ENCODE data around the gene ELOVL3. TPM values are rescaled to one million over a fixed set of nuclear protein-coding genes. Genes with fewer than 3 reads are reported as not detected.

ELOVL3 gene
- total and polyA plus RNA-seq, 8 donors: 0.16 TPM; not detected in 7

GRCh38 chr10:102226542-102226870 is 407 bp downstream of the ELOVL3 start:
- intact Hi-C loops (cut with DNase I): loop anchor here in 1 of 3 donors (5.0 kb wide), 1 partner anchor 126 kb away; no protein-coding TSS in a partner anchor
- ATAC-seq (no peak), FAIRE-seq (no peak), DNase-seq (no peak)
- 57 to 62% methylated on average over 8 of the region's 8 CpGs for WGBS, 2 donors
- Histone ChIP-seq H3K4me1 (peaks cover 0 to 16% (median 0%) of the 10 kb centered on the region in 3 donors), H3K4me3 (peak overlapping the region in 2 of 4 donors; percentile 13 to 31), H3K36me3 (no peaks in the 10 kb centered on the region), H3K27ac (no peak overlapping the region), H3K27me3 (no peaks in the 10 kb centered on the region), H3K9me3 (no peaks in the 10 kb centered on the region)
- TF ChIP-seq CTCF (IDR thresholded peaks at IDR 0.05): no peak

GRCh38 chr10:102227050-102227449 is 951 bp downstream of the ELOVL3 start:
- WGBS, 2 donors: 62 to 67% methylated on average over 8 of the region's 8 CpGs
- H3K4me1 ChIP-seq: peaks cover 0 to 19% (median 0%) of the 10 kb centered on the region in 3 donors
- H3K4me3 ChIP-seq: no peak overlapping the region
- intact Hi-C loops (cut with DNase I): loop anchor here in 1 of 3 donors (5.0 kb wide), 1 partner anchor 125 kb away; no protein-coding TSS in a partner anchor
- H3K27ac ChIP-seq: no peak overlapping the region
- no peak for DNase-seq
- no peaks in the 10 kb centered on the region for H3K9me3 ChIP-seq
- H3K27me3 ChIP-seq: no peaks in the 10 kb centered on the region
- no peak for ATAC-seq
- TF ChIP-seq CTCF (IDR thresholded peaks at IDR 0.05): no peak
- H3K36me3 ChIP-seq: no peaks in the 10 kb centered on the region
- FAIRE-seq: no peak

- WGBS, 2 donors: 0 to 1% methylated on average over 24 of the region's 24 CpGs
- peaks cover 0 to 19% (median 0%) of the 10 kb centered on the region in 3 donors for H3K4me1 ChIP-seq
- no peaks in the 10 kb centered on the region for H3K9me3 ChIP-seq
- peak; percentile 73 to 86 (median 81) for ATAC-seq
- H3K27me3 ChIP-seq: no peaks in the 10 kb centered on the region
- no peak for FAIRE-seq
- H3K4me3 ChIP-seq: peak overlapping the region in 2 of 4 donors; percentile 45 to 47
- no peak overlapping the region for H3K27ac ChIP-seq
- H3K36me3 ChIP-seq: no peaks in the 10 kb centered on the region
- peak; percentile 73 to 86 (median 82) for TF ChIP-seq CTCF (IDR thresholded peaks at IDR 0.05)
- intact Hi-C loops (cut with DNase I): loop anchor here in 2 of 3 donors (5.0 to 10.0 kb wide), 3 partner anchors 55 to 247 kb away; no protein-coding TSS in a partner anchor
- peak; percentile 76 to 96 (median 89) for DNase-seq
Measured at GRCh38 chr10:102229810-102230263, 3.7 kb downstream of the ELOVL3 start.

GRCh38 chr10:102230264-102230860 is 4.3 kb downstream of the ELOVL3 start:
- Histone ChIP-seq H3K4me3 (peak overlapping the region; percentile 13 to 47 (median 33)), H3K4me1 (peaks cover 0 to 19% (median 0%) of the 10 kb centered on the region in 3 donors), H3K36me3 (no peaks in the 10 kb centered on the region), H3K9me3 (no peaks in the 10 kb centered on the region), H3K27me3 (no peaks in the 10 kb centered on the region), H3K27ac (no peak overlapping the region)
- DNase-seq (peak; percentile 28 to 84 (median 58)), ATAC-seq (peak; percentile 33 to 39 (median 37)), FAIRE-seq (no peak)
- intact Hi-C loops (cut with DNase I): loop anchor here in 2 of 3 donors (5.0 to 10.0 kb wide), 3 partner anchors 54 to 247 kb away; no protein-coding TSS in a partner anchor
- no peak for TF ChIP-seq CTCF (IDR thresholded peaks at IDR 0.05)
- WGBS, 2 donors: 1 to 2% methylated on average over 46 to 50 of the region's 50 CpGs

All from pancreas (tissue), 10 donors.